Measurements from ENCODE around the gene NOMO2.
"Not testable (repeated sequence)": the region's sequence is repeated elsewhere in the genome, so short reads cannot be mapped to it uniquely, and the experiment has no call there.

DNA sequence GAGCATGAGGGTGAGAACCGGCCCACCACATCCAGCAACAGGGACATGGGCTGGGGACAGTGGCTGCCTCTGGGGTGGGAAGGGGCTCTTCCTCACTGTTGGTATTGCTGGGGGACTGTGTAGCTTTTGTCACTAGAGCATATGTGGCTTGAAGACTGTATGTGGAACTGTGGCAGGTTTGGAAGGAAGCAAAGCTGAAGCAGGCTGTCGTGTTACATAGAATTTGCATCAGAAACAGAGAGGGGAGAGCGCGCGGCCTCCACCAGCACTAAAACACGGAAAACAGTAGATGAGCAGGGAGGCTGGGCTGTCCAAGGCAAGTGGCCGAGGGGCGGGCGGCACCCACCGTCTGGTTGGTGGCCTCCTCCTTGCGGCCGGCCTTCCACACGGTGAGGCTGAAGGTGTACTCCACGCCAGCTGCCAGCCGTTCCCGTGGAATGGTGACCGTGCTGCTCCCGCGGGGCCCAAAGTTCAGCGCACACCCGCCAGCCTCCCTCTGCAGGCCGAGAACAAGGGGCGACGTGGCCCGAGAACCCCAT is 177.7 kb downstream of the NOMO2 start:
- TF ChIP-seq, protein P1, sequence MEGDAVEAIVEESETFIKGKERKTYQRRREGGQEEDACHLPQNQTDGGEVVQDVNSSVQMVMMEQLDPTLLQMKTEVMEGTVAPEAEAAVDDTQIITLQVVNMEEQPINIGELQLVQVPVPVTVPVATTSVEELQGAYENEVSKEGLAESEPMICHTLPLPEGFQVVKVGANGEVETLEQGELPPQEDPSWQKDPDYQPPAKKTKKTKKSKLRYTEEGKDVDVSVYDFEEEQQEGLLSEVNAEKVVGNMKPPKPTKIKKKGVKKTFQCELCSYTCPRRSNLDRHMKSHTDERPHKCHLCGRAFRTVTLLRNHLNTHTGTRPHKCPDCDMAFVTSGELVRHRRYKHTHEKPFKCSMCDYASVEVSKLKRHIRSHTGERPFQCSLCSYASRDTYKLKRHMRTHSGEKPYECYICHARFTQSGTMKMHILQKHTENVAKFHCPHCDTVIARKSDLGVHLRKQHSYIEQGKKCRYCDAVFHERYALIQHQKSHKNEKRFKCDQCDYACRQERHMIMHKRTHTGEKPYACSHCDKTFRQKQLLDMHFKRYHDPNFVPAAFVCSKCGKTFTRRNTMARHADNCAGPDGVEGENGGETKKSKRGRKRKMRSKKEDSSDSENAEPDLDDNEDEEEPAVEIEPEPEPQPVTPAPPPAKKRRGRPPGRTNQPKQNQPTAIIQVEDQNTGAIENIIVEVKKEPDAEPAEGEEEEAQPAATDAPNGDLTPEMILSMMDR (IDR thresholded peaks at IDR 0.05) = not testable (repeated sequence)
- not testable (repeated sequence) for TF ChIP-seq POLR2A (IDR thresholded peaks at IDR 0.05)
